ENCODE data around the gene MAD2L2. TPM values are rescaled to one million over a fixed set of nuclear protein-coding genes. Genes with fewer than 3 reads are reported as not detected.

The MAD2L2 gene
- total RNA-seq, 1 donor from 2014 or later = 43.4 TPM

- no peak for DNase-seq
Measured at GRCh38 chr1:11653101-11653860, 27.7 kb downstream of the MAD2L2 start.

GRCh38 chr1:11652203-11652780 lies 28.7 kb downstream of the MAD2L2 start:
- no peak for DNase-seq

- DNase-seq = no peak
Measured at GRCh38 chr1:11651017-11651416, 29.9 kb downstream of the MAD2L2 start.

DNA sequence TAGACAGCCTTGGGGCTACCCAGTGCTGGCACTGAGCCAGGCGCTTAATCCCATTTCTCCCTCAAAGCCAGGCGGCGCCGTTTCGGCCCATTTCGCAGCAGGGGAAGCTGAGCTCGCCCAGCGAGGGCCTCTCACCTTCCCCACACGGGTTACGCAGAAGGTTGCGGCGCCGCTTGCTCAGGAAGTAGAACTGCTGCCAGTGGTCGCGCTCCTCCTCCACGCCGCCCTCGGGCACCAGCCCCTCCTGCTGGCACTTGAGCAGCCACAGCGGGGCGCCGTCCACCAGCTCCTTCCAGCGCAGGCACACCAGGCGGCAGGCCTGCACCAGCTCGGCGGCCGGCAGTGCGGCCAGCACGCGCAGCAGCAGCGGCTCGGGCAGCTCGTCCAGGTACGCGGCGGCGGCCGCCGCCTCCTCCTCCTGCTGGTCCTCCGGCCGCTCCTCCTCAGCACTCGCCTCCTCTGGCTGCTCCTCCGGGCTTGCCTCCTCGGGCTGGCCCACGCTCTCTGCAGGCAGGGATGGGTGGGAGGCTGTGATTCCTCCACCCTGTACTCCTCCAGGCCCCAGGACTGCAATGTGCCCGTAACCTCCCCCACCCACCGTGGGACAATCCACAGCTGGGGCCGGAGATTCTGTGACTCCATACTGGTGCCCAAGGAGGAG lies 30.5 kb downstream of the MAD2L2 start:
- DNase-seq = peak; percentile 58

- no peak for DNase-seq
Measured at GRCh38 chr1:11649624-11650330, 31.2 kb downstream of the MAD2L2 start.

- DNase-seq = no peak
Measured at GRCh38 chr1:11649237-11649623, 31.7 kb downstream of the MAD2L2 start.

DNA sequence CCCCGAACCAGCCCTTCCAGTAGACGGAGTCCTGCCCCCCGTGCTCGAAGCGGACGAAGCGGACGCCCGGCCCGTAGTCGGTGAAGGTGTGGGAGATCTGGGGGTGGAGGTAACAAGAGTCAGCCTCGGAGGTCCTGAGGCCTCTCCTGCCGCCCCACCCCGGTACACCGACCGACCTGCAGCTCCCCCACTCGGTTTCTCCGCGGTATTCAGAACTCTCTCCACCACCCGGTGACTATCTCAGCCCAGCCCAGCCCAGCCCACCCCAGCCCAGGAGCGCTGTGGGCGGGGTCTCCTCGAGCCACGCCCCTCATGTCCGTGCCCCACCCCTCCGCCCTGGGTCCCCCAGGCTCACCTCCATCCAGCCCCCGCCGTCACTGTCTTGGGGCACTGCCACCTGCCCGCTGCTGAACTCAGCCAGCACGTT lies 32.2 kb downstream of the MAD2L2 start:
- no peak for DNase-seq

DNA sequence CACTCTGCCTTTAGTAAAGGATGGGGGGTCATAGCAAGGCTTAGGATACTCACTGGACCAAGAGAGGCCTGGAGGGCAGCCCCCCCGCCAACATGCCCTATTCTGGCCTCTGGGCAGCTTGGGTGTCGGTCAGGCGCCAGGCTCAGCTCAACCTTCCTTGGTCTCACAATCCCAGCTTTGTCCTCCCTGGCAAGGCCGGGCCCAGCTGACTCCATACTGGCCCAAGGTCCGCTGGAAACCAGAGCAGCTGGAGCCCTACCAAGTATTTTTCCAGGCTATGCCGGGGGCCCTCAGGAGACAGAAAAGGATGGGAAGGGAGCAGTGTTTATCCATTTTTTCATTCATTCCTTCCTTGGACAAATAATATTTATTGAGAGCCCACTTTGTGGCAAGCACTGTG lies 32.9 kb downstream of the MAD2L2 start:
- DNase-seq = peak; percentile 84

DNA sequence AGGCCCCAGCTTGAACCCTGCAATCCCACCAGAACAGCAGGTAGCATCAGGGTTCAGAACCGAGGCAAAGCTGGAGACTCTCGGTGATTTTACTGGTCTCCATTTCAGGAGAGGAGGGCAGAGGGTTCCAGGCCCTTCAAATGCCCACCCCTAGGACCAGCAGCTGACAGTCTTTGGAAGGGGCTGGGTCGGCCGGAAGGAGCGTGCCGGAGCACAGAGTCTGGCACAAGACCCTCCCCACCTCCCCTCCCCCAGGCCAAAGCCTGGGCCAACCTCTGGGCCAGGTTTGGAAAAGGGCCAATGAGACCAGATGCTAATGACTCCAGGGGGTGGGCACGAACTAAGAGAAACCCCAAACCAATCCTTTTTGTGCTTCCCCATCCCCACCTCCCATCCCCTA lies 33.6 kb downstream of the MAD2L2 start:
- DNase-seq = no peak

DNA sequence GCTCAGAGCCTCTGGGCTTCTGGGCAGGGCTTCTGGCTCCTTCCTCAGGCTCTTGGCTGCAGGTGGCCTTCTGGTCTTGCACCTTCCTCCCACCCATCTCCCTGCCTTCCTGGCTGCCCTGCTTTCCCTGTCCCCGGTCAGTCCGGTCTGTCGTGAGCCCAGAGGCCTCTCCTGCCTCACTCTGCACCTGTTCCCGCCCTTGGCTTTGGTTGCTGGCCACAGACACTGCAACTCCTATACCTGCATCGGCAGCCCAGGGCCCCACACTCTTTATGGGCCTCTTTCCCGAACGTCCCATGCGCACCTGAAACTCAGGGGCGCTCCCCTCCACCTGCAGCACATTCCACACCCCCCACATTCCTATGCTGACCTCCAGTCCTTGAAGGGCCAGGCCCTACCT lies 34.6 kb downstream of the MAD2L2 start:
- DNase-seq = no peak

- peak; percentile 57 for DNase-seq
Measured at GRCh38 chr1:11645670-11646265, 35.2 kb downstream of the MAD2L2 start.

- DNase-seq = no peak
Measured at GRCh38 chr1:11645270-11645669, 35.7 kb downstream of the MAD2L2 start.

DNA sequence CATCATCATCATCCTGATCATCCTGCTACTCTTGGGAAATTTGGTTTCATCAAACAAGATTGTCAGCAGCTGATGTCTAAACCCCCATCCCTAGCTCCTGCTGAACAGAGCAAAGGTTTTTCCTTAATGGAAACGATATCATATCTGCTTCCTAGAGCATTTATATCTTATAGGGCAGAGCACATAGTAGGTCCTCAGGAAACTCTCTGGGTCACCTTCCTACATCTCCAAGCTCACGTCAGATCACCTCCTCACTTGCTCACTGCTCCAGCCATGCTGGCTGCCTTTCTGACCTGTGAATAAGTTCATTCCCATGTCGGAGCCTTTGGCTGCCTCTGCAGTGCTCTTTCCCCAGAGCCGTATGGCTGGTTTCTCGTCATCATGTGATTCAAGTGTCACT lies 37.2 kb downstream of the MAD2L2 start:
- DNase-seq = no peak

GRCh38 chr1:11642418-11643017 lies 38.4 kb downstream of the MAD2L2 start:
- DNase-seq = peak; percentile 27

DNA sequence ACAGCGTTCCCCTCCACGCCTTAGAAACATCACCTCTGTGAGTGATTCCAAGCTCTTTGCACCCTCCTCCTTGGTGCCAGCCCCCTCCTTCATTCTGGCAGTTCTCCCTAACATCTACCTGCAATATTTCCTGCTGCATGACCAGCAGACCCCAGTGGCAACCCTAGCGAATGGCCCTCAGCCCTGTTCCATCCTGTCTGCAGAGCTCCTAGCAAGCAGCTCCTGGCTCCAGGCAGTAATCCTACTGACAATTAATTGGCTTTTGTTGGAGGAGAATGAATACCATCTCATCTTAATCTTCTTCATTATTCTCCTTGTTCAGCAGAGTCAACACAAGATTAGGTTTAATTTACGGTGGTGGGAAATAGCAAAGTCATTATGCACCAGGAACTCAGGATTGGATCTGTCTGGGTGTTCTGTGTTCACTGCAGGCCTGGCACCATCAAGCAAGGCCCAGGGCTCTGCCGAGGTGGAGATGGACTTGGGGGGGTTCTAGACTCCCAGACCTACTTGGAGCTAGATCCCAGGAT lies 39.1 kb downstream of the MAD2L2 start:
- no peak for DNase-seq

GRCh38 chr1:11640944-11641343 lies 40.0 kb downstream of the MAD2L2 start:
- no peak for DNase-seq

DNA sequence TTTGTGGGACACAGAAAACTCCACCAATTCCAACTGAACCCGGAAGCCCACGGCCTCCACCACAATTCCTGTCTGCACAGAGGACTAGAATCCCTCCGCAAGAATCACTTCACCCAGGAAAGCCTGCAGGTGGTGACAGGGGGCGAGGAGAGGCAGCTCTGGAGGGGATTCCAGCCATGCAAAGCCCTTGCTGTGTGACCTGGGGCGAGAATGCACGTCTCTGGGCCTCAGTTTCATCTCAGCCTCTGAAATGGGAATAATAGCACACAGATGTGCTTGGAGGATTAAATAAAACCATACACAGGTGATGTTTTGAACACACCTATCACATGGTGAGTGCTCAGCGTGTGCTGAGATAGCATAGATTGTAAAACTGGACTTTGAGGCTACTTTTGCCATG lies 40.8 kb downstream of the MAD2L2 start:
- DNase-seq = no peak

DNA sequence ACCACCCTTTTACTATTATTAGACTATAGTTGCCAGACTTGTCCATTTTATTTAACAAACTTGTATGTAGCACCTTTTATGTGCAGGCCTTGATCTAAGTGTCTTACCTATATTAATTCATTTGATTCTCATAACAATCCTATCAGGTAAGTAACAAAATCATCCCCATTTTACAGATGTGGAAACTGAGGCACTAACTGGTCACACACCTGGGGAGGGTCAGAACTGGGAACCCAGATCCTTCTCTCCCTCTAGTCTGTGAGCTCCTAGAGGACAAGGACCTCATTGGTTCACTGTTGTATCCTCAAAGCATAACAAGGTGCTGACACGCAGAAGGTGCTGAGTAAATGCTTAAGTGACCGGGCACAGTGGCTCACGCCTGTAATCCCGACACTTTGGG lies 41.6 kb downstream of the MAD2L2 start:
- no peak for DNase-seq

GRCh38 chr1:11638121-11638520 lies 42.8 kb downstream of the MAD2L2 start:
- DNase-seq = no peak

DNA sequence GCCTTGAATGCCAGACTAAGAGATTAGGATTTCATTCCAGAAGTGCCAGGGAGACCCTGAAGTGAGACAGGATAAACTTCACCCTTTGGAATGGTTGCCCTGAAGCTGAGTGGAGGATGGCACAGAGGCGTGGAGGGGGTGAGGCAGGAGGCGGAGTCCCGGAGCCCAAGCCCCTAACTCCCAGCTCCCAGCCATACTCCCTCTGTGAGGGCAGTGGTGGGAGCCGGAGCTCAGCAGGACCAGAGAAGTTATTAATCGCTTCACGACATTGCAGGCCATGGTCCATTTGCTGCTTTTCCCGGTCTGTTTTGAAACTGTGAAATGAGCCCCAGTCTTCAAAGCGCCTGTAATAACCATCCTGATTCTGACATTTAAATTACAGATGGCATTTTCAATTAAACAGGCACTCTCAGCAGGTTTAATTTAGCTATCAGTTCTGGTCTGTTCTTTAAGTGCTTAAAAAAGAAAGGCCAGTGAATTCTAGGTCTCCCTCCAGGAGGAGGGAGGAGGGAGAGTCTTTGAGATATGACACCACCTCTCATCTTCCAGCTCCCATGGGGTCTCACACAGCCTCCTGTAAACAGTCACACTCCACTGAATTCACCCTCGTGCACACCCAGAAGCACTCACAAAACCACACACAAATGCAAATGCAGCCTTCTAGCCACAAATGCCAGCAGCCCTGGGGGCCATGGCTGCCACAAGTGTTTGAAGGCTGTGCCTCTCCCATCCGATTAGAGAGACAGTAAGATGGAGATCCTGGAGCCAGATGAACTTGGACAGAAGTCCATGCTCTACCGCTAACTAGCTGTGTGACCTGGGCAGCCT lies 46.4 kb downstream of the MAD2L2 start:
- no peak for DNase-seq

Data from occipital lobe (tissue), 2 donors.